Activated naive CD8-positive, alpha-beta T cell treated with anti-CD3 and anti-CD28 coated beads, Interleukin-2, amount 50 U/mL, for 16 hours (primary cell): ENCODE data around the gene RAPGEF4.

ENCODE experiments used
- DNase-seq: peaks from one replicate; pipeline ENCODE4 v3.0.0-alpha.2; 2020; ENCODE audit warnings: low read depth, low spot score

Gene RAPGEF4

GRCh38 chr2:172967036-172967982, 231.7 kb downstream of the RAPGEF4 start:
- DNase-seq, result no peak

DNA sequence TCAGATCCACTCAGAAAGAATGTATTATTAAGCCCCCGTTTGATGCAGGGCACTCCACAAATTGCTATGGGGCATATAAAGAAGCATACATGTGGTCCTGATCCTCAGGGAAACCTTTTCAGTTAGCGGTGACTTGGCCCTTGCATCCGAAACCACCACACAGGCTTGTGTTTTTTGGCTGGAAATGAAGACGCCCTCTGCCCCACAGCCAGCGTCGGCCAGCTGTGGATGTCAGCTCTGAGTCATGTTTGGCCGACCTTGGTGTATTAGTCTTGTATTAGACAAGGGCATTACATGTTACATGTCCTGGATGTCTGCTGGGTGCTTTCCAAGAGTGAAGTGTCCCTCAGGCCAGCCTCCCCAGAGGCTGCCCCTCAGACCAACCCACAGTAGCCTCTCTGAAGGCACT, 232.4 kb downstream of the RAPGEF4 start:
- DNase-seq, result no peak

- DNase-seq, result no peak
These were observed 233.5 kb downstream of the RAPGEF4 start for GRCh38 chr2:172969166-172969565.

DNA sequence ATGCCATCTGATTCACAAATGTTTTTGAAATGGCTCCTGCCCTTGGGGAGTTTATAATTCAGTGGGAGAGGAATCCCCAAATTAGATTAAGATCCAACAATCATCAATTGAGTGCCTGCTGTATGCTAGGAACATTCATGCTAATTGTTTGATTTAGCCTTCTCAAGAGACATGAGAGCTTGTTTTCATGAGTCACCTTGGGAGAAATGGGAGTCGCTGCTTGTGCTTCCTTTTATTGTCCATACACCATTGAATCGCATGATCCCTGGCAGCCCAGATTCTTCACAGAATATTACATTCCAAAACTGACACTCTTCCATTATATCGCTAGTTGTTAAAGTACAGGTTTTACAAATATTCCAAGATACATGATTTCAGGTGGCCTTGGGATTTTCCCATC, 234.0 kb downstream of the RAPGEF4 start:
- DNase-seq, result no peak

DNA sequence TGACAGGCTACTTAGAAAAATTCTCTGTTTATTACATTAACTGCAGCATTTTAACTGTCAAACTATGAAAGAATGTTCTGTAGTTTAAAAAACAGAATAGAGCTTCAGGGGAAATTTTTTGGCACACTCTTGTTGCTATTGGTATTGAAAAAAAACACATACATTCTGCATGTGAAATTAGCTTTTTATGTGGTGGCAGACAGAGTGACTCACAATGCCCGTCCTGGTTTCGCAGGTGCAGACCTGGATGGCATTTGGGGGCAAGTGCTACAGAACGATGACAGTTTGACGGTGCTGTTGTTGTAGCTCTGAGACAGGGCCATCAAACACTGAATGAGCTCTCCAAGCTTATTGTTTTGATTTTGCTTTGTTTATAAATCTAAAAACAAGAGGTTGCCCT, 235.0 kb downstream of the RAPGEF4 start:
- peak; percentile 39 for DNase-seq

DNA sequence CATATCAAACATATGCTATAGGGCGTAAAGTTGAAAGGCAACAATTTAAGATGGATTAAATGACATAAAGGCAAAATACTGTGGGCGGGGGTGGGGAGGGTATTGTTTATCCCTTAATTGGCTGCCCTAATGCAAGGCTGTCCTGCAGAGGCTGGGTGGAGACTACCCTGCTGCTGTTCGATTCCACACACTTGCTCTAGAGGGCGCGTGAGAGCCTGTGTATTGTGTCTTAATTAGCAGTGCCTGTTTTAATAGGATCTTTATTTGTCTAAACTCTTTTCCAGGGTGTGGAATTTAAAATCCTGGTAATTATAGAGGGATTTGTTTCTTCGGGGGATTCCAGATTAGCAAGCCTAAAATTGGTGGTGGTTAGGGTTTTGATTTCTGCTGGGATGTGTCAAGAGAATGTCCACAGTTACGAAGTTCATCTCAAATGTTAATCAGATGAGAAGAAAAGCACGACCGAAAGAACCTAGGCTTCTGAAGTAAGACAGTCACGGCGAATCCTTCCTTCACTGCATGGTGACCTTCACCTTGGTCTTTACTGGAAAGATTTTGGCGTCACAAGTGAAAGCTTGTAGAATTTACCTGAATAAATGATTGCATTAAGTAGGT, 236.5 kb downstream of the RAPGEF4 start:
- DNase-seq, result peak; percentile 24

GRCh38 chr2:172974762-172975161, 239.1 kb downstream of the RAPGEF4 start:
- no peak for DNase-seq

GRCh38 chr2:172976116-172976515, 240.5 kb downstream of the RAPGEF4 start:
- no peak for DNase-seq

DNA sequence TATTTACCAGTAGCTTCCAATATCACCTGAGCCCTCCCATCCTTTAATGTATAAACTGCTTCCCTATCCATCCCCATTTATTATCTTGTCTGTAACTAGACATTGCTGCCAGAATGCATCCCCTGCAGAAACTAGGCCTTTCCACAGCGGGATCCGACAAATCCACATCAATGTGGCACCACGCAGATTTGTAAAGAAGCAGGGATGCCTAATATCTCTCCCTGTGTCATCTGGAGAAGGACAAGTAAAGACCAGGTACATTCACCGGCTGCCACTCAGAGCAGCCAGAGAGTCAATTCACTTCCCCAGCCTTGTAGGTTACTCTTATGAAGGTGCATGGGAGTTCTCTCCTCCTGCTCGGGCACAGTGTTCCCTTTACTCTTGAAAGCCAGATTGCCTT, 241.2 kb downstream of the RAPGEF4 start:
- DNase-seq, result no peak

DNA sequence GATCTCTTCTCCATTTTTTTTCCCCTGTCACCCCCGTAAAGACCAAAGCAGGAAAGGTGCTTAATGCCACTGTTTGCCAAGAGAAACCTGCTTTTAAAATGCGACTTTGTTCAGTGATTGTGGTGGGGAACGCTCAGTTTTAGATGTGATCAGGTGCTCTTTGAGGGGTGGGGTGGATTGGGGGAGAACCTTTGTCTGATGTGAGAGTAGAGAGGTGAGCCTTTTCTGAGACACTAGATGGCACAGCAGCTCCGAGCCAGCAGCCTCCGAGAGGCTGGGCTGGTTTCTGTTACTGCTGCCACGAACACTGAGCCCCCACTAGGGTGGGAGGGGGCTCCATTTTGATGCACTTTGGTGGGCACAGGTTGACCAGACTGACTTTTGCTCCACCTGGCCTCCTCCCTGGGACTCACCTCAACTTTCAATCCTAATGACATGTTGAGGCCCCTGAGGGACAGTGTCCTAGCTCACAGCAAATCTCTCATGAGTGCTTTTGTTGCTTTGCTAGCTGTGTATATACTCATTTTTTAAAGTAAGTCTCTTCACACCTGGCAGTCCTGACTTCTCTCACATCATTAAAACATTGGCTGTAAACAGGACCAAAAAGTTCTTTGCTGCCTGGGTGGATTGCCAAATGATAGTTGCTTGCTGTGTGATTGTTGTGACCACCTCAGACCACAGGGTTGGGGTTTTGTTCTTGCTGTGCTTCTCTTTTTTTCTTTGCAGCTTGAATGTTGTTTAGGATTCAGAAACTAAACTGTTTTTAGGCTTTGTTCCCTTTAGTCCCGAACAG, 241.8 kb downstream of the RAPGEF4 start:
- DNase-seq, result no peak

GRCh38 chr2:172978063-172978383, 242.4 kb downstream of the RAPGEF4 start:
- no peak for DNase-seq

GRCh38 chr2:172985139-172985892, 249.7 kb downstream of the RAPGEF4 start:
- DNase-seq, result no peak

DNA sequence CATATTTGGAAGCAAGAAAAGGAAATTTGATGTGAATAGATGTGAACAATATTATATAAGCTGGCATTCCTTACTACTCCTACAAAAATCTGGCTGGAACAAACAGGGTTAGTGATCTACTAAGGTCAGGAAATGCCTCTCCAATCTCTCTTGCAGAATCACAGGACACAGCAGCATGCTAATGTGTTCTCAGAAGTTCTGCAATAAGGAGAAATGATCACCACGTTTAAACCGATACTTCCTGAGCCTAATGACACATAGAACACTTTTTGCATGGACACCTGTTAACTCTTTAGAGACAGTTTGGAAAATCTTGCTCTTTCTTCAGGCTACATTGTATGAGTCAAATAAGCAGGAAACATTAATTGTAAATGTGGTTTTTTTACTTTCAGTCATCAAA, 250.4 kb downstream of the RAPGEF4 start:
- DNase-seq, result no peak

- DNase-seq, result no peak
These were observed 253.1 kb downstream of the RAPGEF4 start for GRCh38 chr2:172988728-172989127.

DNA sequence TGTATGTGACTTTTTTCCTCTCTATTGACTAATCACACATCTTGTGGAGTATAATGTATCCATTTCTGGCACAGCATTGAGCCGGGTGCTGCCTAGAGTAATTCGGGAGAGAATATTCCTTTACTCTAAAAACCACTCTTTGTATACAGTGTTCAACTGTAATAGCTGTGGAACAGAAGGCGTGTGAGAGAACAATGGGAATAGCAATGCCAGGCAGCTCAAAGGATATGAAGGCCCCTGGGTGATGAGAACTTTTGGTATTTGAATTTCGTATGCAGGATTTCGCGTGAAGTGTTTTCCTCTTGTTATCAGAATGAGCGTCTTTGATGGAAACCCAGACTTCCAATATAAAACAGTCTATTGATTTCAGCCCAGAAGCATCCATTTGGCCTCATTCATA, 255.4 kb downstream of the RAPGEF4 start:
- DNase-seq, result no peak

DNA sequence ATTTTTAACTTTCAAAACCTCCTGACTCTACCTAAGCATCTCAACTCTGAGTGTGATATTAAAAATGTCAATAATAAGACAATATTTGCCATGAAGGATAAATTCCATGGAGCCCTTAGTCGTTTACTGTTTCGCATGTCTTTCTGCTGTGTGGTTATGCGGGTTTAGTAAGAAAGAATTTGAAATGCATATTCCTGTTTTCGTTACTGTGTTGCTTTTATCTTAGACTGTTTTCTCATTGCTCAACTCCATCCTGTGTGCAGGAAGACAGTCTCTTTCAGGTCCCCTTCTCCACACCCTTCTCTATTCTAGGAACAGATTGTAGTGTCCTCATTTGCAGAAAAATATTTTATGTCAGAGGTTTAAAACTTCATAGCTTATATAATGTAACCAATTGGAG, 257.5 kb downstream of the RAPGEF4 start:
- DNase-seq, result no peak

- no peak for DNase-seq
These were observed 258.5 kb downstream of the RAPGEF4 start for GRCh38 chr2:172993931-172994717.

DNA sequence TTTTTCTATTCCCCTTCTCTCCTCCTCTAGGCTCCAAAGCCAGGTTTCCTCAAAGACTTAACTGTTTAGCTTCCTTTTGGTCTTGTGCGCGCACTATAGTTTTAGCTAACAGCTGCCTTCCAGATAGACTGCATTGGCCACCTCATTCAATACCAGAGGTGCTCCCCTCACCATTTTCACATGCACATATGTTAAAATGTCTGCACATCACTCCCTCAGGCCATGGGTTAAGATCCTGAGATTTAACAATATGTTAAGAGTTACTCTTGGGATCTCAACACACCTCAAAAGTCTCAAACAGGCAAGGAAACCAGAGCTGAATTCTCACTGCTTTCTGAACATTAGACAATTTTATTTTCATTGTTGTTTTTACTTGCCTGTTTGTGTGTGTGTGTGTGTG, 259.2 kb downstream of the RAPGEF4 start:
- DNase-seq, result no peak

DNA sequence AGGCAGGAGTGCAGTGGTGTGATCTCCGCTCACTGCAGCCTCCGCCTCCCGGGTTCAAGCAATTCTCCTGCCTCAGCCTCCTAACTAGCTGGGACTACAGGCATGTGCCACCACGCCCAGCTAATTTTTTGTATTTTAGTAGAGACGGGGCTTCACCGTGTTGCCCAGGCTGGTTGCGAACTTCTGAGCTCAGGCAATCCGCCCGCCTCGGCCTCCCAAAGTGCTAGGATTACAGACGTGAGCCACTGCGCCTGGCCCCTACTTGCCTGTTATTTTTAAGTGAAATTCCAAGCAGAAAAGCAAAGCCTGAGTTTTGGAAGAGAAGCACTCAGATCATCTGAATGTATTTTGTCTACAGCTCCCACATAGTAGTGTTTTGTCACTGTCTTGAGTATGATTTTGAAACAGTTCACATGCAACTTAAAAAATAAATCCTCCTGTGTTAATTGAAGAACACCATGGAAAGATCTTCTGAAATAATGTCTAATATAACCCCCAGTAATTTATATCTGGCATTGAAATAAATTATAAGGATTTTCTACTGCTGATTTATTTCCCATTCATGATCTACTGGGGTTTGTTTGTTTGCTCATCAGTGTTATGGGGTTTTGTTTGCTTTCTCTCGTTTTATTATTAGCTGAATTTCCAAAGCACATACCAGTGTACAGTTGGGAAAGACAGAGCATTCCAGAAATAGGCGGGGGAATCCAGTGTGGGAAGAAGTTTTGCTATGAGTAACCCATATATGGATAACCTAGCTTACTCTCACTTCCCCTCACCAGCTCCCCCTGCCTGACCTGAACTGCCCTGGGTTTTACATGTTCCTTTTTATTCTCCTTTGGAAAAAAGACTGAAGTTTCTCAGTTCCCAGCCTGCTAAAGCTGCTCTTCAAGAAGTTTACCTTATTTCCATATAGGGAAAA, 259.9 kb downstream of the RAPGEF4 start:
- DNase-seq, result no peak
